H1 (cell line): Measurements from ENCODE around the gene DIDO1. TPM values are rescaled to one million over a fixed set of nuclear protein-coding genes. Genes with fewer than 3 reads are reported as not detected.

Experiments used
- ATF2 ChIP-seq: IDR thresholded peaks from 2 replicates; pipeline ENCODE4 v1.6.1; 2012; ENCODE audit warnings: low read length, inconsistent platforms
- FOSL1 ChIP-seq: IDR thresholded peaks from 2 replicates; pipeline ENCODE4 v1.6.1; 2011; ENCODE audit warnings: mild to moderate bottlenecking, low read depth, low read length, moderate library complexity; ENCODE audit not compliant: insufficient read depth
- JUN ChIP-seq: IDR thresholded peaks from 2 replicates; pipeline ENCODE4 v1.6.1; 2011; ENCODE audit warnings: low read depth, mild to moderate bottlenecking, improper control_type of control experiment, low read length
- KDM1A ChIP-seq: fragments of 200-600, 300-600 bp; sonication (generic); IDR thresholded peaks from 2 replicates; pipeline ENCODE4 v1.7.1; 2016; ENCODE audit warnings: mild to moderate bottlenecking, low read length, borderline replicate concordance
- POLR2A ChIP-seq, 2 experiments: IDR thresholded peaks; 1 replicate in 1 of 2; 2 replicates in 1 of 2; pipeline ENCODE4 v1.6.1; 2011; ENCODE audit warnings: low read depth in 2 of 2, low read length in 2 of 2, mild to moderate bottlenecking in 2 of 2; ENCODE audit errors: control extremely low read depth in 1 of 2
- POU5F1 ChIP-seq: IDR thresholded peaks from 2 replicates; pipeline ENCODE4 v1.6.1; 2011; ENCODE audit warnings: low read depth, mild to moderate bottlenecking, low read length, moderate library complexity
- RAD21 ChIP-seq, 2 experiments: IDR thresholded peaks in 1 of 2; conservative IDR thresholded peaks in 1 of 2; 2 replicates each; pipeline ENCODE4 v1.6.1; 2011; ENCODE audit warnings: low read depth in 2 of 2, low read length in 2 of 2, improper control_type of control experiment in 1 of 2, inconsistent platforms in 1 of 2, mild to moderate bottlenecking in 1 of 2, moderate library complexity in 1 of 2
- SRF ChIP-seq: IDR thresholded peaks from 2 replicates; pipeline ENCODE4 v1.6.1; 2011; ENCODE audit warnings: mild to moderate bottlenecking, low read depth, low read length, moderate library complexity
- polyA plus RNA-seq, 7 experiments: library from polyadenylated mRNA; depleted of rRNA in 3 of 7; stranded (reverse) in 5 of 7; unstranded in 2 of 7; fragments of >200 nt in 5 of 7; fragments of 200-250 nt in 2 of 7; gene quantifications; 1 replicate in 5 of 7; 2 replicates in 1 of 7; 4 replicates in 1 of 7; pipeline versions ENCODE4 v1.2.1 to v1.2.3, GENCODE V29; 2011 to 2013; ENCODE audit warnings: missing spikeins in 2 of 7, mixed read lengths in 2 of 7
- total RNA-seq: library from RNA; stranded (reverse); fragmentation: NEBNext Ultra II Directional; extraction: Animal tissue kit (Norgen Biotek cat#: 25700); gene quantifications from 2 replicates; pipeline ENCODE4 v1.2.1, GENCODE V29; 2021

The DIDO1 gene
- total and polyA plus RNA-seq, 2 of the 8 experiments (the other 6 are each of a cell fraction or from before 2014, with no cell fraction given) = 53.6 to 82.8 TPM

- no peak for TF ChIP-seq ATF2
- no peak for TF ChIP-seq POLR2A (IDR thresholded peaks at IDR 0.05; ENCODE audit: control extremely low read depth in 1 of 2, low read depth in 2 of 2, low read length in 2 of 2)
- no peak for TF ChIP-seq SRF
- TF ChIP-seq KDM1A = no peak
- TF ChIP-seq FOSL1 = no peak
- no peak for TF ChIP-seq RAD21 (IDR thresholded peaks at IDR 0.05 in 1 of 2, conservative IDR thresholded peaks at IDR 0.05 in 1 of 2; ENCODE audit: low read depth in 2 of 2, low read length in 2 of 2)
- TF ChIP-seq POU5F1 = no peak
- no peak for TF ChIP-seq JUN
Observed at GRCh38 chr20:62959998-62960436, 33.7 kb upstream of the DIDO1 start (continued).
